HG02571 (cell line): Measurements from ENCODE around the gene ZNF142.
A peak's percentile ranks its signal among the peaks of the same experiment; 100 is the strongest.
"Not testable (repeated sequence)": the region's sequence is repeated elsewhere in the genome, so short reads cannot be mapped to it uniquely, and the experiment has no call there.

ENCODE experiments used
- ATAC-seq: cut with Tn5 transposase; IDR thresholded peaks from one replicate; pipeline ENCODE4 v1.9.1; 2021; ENCODE audit warnings: mild to moderate bottlenecking, moderate library complexity; ENCODE audit not compliant: unreplicated experiment

The ZNF142 gene, protein sequence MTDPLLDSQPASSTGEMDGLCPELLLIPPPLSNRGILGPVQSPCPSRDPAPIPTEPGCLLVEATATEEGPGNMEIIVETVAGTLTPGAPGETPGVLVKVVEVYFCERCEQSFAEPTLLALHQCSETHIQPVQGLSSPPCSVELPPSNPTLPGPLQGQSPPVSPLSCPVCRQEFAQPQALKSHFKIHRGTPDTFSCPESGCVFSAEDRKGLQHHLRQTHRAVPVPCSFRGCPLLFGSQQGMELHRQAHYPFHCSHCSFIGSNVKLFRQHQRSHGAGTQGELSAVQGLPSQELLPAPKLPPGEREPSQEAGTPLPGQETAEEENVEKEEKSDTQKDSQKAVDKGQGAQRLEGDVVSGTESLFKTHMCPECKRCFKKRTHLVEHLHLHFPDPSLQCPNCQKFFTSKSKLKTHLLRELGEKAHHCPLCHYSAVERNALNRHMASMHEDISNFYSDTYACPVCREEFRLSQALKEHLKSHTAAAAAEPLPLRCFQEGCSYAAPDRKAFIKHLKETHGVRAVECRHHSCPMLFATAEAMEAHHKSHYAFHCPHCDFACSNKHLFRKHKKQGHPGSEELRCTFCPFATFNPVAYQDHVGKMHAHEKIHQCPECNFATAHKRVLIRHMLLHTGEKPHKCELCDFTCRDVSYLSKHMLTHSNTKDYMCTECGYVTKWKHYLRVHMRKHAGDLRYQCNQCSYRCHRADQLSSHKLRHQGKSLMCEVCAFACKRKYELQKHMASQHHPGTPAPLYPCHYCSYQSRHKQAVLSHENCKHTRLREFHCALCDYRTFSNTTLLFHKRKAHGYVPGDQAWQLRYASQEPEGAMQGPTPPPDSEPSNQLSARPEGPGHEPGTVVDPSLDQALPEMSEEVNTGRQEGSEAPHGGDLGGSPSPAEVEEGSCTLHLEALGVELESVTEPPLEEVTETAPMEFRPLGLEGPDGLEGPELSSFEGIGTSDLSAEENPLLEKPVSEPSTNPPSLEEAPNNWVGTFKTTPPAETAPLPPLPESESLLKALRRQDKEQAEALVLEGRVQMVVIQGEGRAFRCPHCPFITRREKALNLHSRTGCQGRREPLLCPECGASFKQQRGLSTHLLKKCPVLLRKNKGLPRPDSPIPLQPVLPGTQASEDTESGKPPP (N-terminal part only)

GRCh38 chr2:218659258-218659987, at the start of gene ZNF142, which contains the start of gene BCS1L:
Gene ZNF142, minus strand, starts transcription at chr2:218659623. Its CDS starts 3,194 bp downstream, at chr2:218656429.
Gene BCS1L, plus strand, starts transcription at chr2:218659683. Its CDS starts 1,305 bp downstream, at chr2:218660988.
- peak; percentile 96 for ATAC-seq

- no peak for ATAC-seq
Observed at GRCh38 chr2:218708086-218708485, 48.7 kb upstream of the ZNF142 start.

DNA sequence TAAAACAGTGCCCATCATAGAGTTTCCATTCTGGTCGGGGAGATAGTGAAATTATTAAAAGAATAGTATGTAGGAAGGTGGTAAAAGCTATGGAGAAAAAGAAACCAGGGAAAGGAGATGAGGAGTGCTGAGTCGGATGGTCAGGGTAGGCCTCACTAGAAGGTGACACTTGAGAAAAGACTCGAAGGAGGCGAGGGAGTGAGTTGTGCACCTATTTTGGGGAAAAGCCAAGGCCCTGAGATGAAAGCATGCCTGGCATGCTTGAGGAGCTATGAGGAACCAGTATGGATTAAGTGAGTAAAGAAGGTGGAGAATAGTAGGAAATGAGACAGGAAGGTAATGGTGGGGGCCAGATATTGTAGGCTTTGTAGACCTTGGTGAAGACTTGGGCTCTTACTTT, 43.9 kb upstream of the ZNF142 start:
- no peak for ATAC-seq

- no peak for ATAC-seq
Observed at GRCh38 chr2:218701806-218702205, 42.4 kb upstream of the ZNF142 start.

DNA sequence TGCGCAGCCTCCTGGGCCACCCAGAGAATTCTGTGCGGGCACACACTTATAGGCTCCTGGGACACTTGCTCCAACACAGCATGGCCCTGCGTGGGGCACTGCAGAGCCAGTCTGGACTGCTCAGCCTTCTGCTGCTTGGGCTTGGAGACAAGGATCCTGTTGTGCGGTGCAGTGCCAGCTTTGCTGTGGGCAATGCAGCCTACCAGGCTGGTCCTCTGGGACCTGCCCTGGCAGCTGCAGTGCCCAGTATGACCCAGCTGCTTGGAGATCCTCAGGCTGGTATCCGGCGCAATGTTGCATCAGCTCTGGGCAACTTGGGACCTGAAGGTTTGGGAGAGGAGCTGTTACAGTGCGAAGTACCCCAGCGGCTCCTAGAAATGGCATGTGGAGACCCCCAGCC, 39.5 kb upstream of the ZNF142 start:
- ATAC-seq, result no peak

DNA sequence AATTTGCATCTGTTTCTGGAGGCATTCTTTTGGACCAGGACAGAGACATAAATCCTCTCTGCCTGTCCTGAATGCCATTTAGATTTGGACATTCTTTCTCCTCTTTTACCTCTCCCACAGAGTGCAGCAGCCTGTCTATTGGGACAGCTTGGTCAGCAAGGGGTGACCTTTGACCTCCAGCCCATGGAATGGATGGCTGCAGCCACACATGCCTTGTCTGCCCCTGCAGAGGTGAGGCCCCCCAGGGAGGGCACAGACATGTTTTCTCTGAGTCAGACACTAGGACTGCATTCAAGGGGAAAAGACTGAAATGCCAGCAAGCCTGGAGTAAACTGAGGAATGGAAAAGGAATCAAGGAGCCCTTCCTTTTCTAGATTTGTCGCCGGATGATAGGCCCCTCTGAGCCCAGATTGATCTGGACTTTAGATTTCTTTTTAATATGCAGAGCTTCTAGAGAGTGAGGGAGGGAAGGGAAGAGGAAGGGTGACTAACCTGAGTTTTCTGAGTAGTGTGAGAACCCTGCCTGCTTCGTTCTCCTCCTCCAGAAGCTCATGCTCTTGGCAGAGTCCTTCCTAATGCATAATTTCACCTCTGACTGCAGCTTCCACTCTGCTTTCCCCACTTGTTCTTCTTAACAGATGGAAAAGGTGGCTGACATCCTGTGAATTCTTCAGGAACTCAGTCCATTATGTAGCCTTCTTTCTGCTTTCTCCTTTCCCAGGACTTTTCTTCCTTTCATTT, 35.2 kb upstream of the ZNF142 start:
- no peak for ATAC-seq

DNA sequence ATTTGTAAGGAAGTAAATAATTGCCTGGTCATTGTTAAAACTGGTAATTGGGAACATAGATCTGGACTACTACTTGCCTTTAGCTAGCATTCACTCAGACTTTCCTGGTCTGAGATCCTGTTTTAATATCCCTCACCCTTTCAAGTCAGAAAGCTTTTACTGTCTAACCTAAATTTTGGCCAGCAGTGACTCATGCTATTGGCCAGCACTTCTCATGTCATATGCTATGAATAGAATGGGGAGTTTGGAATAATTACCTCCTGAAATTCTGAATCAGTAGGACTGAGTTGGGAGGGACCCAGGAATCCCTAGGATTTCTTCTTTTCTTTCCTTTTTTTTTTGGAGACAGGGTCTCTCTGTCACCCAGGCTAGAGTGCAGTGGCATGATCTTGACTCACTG, 31.8 kb upstream of the ZNF142 start:
- ATAC-seq, result no peak

DNA sequence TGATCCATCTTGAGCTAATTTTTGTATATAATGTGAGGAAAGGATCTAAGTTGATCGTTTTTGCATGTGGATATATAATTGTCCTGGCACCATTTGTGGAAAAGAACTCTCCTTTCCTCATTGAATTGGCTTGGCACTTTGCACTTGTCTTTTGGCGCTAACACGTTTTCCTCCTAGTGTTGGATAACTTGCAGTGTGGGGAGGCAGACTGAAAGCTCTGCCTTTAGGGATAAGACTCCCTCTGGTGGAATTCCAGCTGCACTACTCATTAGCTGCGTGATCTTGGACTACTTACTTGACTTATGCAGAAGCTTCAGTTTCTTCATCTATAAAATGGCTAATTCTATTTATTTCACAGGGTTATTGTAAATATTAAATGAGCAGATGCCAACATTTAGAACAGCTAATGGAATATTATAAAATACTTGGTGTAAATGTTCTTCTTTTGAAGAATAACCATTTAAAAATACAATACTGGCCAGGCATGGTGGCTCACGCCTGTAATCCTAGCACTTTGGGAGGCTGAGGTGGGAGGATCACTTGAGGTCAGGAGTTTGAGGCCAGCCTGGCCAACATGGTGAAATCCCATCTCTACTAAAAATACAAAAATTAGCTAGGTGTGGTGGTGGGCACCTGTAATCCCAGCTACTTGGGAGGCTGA, 28.1 kb upstream of the ZNF142 start:
- ATAC-seq, result not testable (repeated sequence)

DNA sequence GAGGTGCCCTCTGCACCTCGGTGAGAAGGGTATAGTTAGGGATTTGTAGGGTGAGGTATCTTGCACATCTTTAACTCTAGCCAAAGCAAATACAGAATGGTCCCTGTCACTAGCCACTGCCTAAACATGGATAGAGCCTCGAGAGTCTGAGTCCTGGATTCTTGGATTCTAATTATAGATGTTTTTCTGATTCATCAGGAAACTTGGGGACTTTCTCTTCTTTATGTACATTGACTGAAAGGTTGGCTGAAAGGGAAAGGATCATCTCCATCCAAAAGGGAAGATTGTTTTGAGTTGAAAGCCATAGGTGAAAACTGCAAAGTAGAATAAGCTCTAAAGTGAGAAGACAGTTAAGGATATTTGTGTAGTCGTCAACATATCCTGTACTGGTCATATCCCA, 20.6 kb upstream of the ZNF142 start:
- ATAC-seq, result no peak

DNA sequence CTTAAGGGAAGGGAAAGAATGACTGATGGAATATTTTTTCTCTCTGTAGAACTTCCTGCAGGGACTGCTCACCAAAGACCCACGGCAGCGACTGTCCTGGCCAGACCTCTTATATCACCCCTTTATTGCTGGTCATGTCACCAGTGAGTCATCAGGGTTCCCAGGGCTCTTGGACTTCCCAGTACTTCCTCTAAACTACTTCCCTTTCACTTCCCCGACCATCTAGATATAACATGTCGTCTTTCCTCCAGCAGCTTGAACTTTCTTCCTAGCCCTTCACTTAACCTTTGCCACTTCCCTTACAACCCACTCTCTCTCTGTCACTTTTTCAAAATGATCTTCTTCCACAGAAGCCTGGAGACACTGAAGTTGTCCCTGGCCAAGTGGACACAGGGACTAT, 19.7 kb upstream of the ZNF142 start:
- ATAC-seq, result no peak

- ATAC-seq, result peak; percentile 95
Observed at GRCh38 chr2:218671654-218672566, 12.5 kb upstream of the ZNF142 start, which contains the start of the genes RNF25 and STK36. Gene RNF25, minus strand, starts transcription at chr2:218672002. Its CDS starts 32 bp downstream, at chr2:218671970. Gene STK36, plus strand, starts transcription at chr2:218672086. Its CDS starts 744 bp downstream, at chr2:218672830.

GRCh38 chr2:218671097-218671653, 11.8 kb upstream of the ZNF142 start:
- ATAC-seq, result no peak

- ATAC-seq, result no peak
Observed at GRCh38 chr2:218664653-218665052, 5.2 kb upstream of the ZNF142 start.

GRCh38 chr2:218663901-218664300, 4.5 kb upstream of the ZNF142 start:
- ATAC-seq, result no peak

- ATAC-seq, result no peak
Observed at GRCh38 chr2:218662827-218663226, 3.4 kb upstream of the ZNF142 start.

DNA sequence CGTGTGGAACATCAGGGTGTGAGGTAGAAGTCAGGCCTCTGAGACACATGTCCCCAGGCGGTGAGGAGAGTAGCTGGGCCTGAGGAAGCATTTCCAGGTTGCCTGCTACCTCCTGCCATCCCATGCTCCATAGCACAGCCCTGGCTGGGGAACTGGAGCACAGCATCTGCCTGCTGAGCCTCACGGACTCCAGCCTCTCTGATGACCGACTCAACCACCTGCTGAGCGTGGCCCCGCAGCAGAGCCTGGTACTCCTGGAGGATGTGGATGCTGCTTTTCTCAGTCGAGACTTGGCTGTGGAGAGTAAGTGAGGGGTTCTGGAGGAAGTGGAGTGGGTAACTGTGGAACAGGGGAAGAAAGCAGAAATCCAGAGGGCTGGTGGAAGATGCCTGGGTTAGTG, 3.0 kb upstream of the ZNF142 start:
- ATAC-seq, result no peak

GRCh38 chr2:218659988-218660358, 550 bp upstream of the ZNF142 start:
- ATAC-seq, result no peak
